Uterus (tissue), 2 donors: ENCODE results near the gene KLF11.

ENCODE experiments used
- CTCF ChIP-seq, 4 experiments: fragments of 200-600 bp in 2 of 4; fragments of 450-650 bp in 2 of 4; sonication (generic) in 2 of 4; IDR thresholded peaks; one replicate each; pipeline ENCODE4 v1.5.1; 2016 to 2019; ENCODE audit warnings: antibody characterized with exemption in 4 of 4, mild to moderate bottlenecking in 2 of 4, moderate library complexity in 1 of 4
- POLR2A ChIP-seq, 2 donors: fragments of 450-650 bp; IDR thresholded peaks; one replicate each; pipeline ENCODE4 v1.6.1; 2016; ENCODE audit warnings: antibody characterized with exemption in 2 of 2, mild to moderate bottlenecking in 1 of 2, moderate library complexity in 1 of 2

GRCh38 chr2:10007921-10008808 lies 35.2 kb upstream of the KLF11 start:
- no peak for TF ChIP-seq CTCF (IDR thresholded peaks at IDR 0.05)
- no peak for TF ChIP-seq POLR2A (IDR thresholded peaks at IDR 0.05)
